GM19395 (cell line): ENCODE measurements around the gene ESPN.

Source experiments
- ATAC-seq: cut with Tn5 transposase; IDR thresholded peaks from one replicate; pipeline ENCODE4 v1.9.1; 2021; ENCODE audit warnings: mild to moderate bottlenecking, moderate library complexity; ENCODE audit not compliant: unreplicated experiment

Gene ESPN

DNA sequence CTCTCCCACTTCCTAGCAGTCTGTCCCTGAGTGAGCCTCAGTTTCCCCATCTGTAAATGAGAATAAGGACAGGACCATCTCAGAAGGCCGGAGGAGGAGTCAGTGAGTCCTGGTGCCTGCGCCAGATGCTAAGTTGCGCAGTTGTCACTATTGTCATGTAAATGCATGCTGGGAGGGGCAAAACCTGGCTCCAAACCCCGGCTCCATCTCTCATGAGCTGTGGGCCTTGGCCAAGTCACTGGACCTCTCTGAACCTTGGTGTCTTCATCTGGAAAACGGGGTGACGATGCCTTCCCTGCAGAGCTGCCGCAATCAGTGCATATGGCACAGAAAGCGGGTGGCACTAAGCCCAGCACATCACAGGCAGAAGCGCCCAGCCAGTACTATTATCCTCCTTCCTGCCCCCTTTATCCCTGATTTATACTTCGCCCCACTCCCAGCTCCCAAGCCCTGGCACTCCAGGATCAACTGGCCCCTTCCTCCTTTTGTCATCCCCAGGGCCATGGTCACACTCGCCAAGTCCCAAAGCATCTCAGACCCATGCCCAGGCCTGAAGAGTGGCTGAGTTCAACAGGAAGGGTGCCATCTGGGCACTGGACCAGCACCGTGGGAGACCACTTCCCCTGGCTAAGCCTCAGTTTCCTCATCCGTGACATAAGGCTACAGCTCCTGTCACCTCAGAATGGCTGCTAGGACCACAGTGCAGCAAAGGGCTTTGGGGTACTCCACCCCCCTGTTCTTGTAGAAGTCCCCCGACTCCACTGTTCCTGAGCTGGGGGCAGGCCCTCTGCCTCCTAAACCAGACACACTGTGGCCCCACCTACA, 71.2 kb downstream of the ESPN start:
- ATAC-seq, result no peak

DNA sequence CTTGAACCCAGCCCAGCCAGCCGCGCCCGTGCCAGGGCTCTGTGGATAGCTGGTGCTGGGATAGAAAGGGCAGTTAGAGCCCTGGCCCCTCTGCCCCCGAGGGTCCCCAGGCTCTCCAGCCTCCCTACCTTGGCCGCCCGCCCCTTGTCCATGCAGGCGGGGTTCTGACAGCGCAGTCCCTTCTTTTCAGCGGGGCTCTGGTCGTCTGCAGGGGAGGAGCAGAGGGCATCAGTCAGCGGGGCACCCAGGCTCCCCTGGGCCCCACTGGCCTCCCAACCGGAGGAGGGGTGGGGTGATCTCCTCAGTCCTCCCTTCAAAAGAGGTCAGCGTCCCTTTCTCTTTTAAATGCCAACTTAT, 71.8 kb downstream of the ESPN start:
- no peak for ATAC-seq

- ATAC-seq, result no peak
Observed at GRCh38 chr1:6496890-6497214, 72.3 kb downstream of the ESPN start.

- ATAC-seq, result no peak
Observed at GRCh38 chr1:6497215-6497866, 72.8 kb downstream of the ESPN start.

GRCh38 chr1:6497867-6498575, 73.4 kb downstream of the ESPN start:
- no peak for ATAC-seq

- ATAC-seq, result no peak
Observed at GRCh38 chr1:6498576-6499111, 74.1 kb downstream of the ESPN start.

- ATAC-seq, result no peak
Observed at GRCh38 chr1:6499296-6499695, 74.7 kb downstream of the ESPN start.

GRCh38 chr1:6500544-6501278, 76.1 kb downstream of the ESPN start:
- ATAC-seq, result no peak

DNA sequence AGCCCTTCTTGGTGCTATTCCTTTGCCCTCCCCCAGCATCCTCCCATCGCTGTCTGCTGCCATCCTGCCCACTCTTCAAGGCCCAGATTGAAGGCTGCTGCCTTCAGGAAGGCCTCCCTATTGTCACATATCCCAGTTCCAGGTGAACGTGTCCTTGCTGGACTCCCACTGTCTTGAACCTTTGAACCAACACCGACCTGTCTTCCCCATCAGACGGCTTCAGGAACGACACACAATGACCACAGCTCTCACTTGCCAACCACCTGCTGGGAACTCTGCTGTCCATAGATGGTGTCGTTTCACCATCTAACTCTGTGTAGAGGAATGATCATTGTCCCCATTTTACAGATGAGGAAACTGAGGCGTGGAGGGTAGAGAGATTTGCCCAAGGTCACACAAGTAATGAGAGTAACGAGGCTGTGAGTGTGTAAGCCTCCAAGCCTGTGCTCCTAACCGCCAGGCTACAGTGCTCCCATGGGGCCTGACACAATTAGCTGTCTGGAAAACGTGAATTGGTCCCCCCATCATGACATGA, 76.8 kb downstream of the ESPN start:
- no peak for ATAC-seq

DNA sequence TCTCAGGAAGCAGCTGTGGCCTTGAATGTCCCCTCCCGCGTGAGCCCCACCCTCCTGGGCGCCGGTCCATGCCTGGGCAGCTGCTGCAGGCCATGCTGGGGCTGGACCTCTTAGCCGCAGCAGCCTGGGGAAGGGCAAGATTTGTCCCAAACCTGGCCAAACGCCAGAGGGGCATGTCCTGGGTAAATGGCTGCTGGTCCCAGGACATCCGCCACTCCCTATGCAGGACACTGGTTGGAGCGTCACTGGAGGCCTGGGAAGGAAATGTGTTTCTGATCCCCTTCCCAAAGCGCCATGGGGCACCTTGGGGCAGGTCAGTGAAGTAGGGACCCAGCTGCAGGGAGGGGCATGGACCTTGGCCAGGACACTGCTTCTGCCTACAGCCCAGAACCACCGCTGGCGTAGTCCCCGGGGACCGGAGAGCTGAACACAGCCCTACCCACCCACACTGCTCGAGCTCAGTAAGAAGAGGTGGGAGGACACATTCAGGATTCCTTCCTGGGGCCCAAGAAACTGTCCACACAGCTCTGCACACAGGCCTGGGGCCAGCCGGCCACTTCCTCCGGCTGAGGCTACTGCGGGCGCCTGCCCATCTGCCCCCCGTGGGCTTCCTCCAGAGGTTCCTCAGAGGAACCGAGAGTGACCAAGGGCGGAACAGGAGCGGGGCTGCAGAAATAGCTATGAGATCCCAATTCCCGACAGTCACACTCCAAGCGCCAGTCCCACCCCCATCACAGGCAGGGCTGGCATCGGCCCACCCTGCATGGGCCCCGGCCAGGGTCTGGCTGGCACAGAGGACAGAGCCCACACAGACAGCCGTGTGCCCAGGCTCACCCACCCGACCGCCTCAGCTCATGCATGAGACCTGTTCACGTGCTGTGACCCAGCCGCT, 77.7 kb downstream of the ESPN start:
- no peak for ATAC-seq

DNA sequence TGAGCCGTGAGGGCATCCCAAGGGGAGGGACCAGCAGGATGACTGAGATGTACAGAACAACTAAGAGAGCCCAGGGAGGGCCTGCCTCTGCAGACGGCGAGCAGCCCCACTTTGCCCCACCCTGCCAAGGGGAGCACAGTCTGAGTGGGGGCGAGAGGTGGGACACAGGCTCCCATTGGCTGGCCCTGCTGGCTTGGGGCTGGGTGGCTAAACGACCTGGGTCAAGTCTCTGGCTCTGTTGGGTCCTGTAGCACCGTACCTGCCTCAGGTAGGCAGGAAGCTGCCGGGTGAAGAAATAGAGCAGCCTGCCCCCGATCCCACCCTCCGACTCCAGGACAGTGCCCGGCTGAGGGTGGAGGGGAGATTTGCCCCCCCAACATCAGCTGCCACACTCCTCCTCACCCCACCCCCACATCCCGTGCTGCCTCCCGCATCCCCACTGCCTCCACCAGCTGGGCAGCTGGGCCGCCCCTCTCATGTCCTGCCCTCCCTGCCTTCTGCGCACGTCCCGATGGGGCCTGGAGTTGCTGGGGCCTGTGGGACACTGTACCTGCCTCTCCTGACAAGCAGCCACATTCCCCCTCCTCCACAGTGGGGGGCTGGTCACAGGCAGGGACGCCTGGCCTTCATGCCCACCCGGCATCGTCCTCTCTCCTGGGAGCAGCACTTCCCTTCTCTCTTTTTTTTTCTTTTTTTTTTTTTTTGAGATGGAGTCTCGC, 79.5 kb downstream of the ESPN start:
- no peak for ATAC-seq

DNA sequence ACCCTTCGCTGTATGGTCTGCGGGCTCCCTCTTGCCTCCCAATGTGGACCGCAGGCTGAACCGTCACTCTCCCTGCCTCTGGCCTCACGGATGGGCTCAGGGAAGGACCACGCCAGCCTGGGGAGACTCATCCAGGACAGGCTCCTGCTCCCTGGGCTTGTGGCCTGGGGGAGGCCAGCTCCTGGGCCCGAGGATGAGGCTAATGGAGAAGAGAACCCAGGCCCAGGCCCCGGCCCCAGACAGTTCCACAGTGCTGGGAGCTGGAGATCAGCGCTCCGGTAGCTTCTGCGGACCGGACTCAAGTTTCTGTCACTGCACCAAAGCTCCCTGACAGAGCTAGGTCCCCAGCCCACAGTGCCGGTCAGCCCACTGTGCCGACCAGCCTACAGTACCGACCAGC, 80.3 kb downstream of the ESPN start:
- ATAC-seq, result no peak

DNA sequence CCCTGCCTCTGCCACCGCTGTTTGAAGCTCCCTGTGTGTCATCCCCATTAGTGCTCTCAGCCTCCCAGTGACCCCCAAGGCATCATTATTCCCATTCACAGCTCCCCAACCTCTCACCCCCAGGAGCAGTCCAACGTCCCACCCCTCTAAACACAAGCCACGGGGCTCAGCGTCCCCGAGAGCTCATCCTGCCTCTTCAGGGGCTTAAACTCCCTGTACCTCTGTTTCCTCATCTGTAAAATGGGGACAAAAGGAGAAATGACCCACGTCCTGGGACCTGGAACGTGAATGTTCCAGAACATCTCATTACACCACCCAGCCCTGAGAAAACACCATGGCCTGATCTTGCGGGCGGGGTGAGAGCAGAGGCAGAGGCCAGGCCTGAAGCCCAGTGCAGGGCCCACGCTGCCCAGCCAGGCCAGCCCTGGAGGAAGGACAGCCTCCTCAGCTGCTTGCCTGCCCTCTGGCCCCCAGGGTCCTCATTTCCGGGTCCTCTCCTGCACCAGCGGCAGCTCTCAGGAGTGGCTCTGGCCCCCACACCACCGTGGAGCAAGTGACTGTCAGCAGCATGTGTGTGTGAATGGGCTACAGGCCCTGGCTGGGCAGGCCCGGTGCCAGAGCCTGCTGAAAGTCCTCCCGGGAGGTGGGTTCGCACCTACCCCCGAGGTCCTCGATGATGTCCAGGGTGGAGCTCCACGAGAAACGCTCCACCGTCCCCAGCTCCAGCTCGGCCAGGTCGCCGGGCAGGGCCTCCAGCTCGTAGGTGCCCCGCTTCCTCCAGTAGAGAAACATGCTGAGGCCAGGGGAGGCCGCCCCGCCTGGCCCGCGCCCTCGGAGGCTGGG, 81.0 kb downstream of the ESPN start:
- ATAC-seq, result no peak

- ATAC-seq, result no peak
Observed at GRCh38 chr1:6506210-6507036, 81.8 kb downstream of the ESPN start.

GRCh38 chr1:6507037-6507428, 82.5 kb downstream of the ESPN start:
- ATAC-seq, result no peak

DNA sequence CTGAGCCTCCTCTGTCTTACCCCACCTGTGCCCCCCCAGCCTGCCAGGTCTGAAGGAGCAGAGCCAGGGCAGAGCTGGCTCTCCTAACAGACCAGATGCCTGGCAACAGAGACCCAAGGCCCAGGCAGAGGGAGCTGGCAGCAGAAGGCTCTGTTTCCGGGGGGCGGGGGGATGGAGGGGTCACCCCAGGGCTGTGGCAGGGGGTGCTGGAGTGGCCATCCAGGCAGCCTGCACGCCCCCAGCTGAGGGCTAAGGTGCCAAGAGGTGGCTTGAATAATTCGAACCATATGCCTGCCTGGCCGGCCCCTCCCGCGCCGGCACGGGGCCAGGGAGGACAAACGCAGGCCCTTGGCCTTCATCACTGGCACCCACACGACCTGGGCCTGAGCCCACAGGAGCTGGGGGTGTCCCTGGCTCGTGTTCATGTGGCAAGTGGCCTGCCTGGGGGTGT, 82.9 kb downstream of the ESPN start:
- no peak for ATAC-seq

GRCh38 chr1:6508154-6508815, 83.7 kb downstream of the ESPN start:
- no peak for ATAC-seq
